HG03175 (cell line): ENCODE data around the gene STARD13.

Experiments
- ATAC-seq: cut with Tn5 transposase; IDR thresholded peaks from one replicate; pipeline ENCODE4 v1.9.1; 2021; ENCODE audit warnings: mild to moderate bottlenecking, moderate library complexity; ENCODE audit not compliant: unreplicated experiment

Gene STARD13

GRCh38 chr13:33158271-33158670 is 127.3 kb downstream of the STARD13 start:
- ATAC-seq: no peak

GRCh38 chr13:33154911-33155310 is 130.6 kb downstream of the STARD13 start:
- no peak for ATAC-seq

- no peak for ATAC-seq
Measured at GRCh38 chr13:33153421-33154404, 131.8 kb downstream of the STARD13 start.

- ATAC-seq: no peak
Measured at GRCh38 chr13:33152389-33152788, 133.2 kb downstream of the STARD13 start.

- no peak for ATAC-seq
Measured at GRCh38 chr13:33150662-33151061, 134.9 kb downstream of the STARD13 start.

GRCh38 chr13:33150126-33150525 is 135.4 kb downstream of the STARD13 start:
- ATAC-seq: no peak

GRCh38 chr13:33147832-33148231 is 137.7 kb downstream of the STARD13 start:
- ATAC-seq: no peak

GRCh38 chr13:33146843-33147611 is 138.5 kb downstream of the STARD13 start:
- ATAC-seq: peak; percentile 79

- ATAC-seq: no peak
Measured at GRCh38 chr13:33145667-33146066, 139.9 kb downstream of the STARD13 start.

GRCh38 chr13:33144358-33144784 is 141.2 kb downstream of the STARD13 start:
- no peak for ATAC-seq

- ATAC-seq: no peak
Measured at GRCh38 chr13:33139780-33140535, 145.6 kb downstream of the STARD13 start.

GRCh38 chr13:33139184-33139583 is 146.4 kb downstream of the STARD13 start:
- ATAC-seq: no peak

- ATAC-seq: no peak
Measured at GRCh38 chr13:33138441-33138840, 147.1 kb downstream of the STARD13 start.

GRCh38 chr13:33137721-33138120 is 147.8 kb downstream of the STARD13 start:
- ATAC-seq: no peak

- no peak for ATAC-seq
Measured at GRCh38 chr13:33135097-33135496, 150.5 kb downstream of the STARD13 start.

- no peak for ATAC-seq
Measured at GRCh38 chr13:33134213-33134612, 151.3 kb downstream of the STARD13 start.

GRCh38 chr13:33132644-33133440 is 152.7 kb downstream of the STARD13 start:
- ATAC-seq: no peak

- ATAC-seq: no peak
Measured at GRCh38 chr13:33129886-33130285, 155.7 kb downstream of the STARD13 start.

GRCh38 chr13:33129094-33129832 is 156.3 kb downstream of the STARD13 start:
- no peak for ATAC-seq
